H1 (cell line): ENCODE measurements around the gene ABCA13. TPM values are rescaled to one million over a fixed set of nuclear protein-coding genes. Genes with fewer than 3 reads are reported as not detected.

Source experiments
- CTCF ChIA-PET: fragments of 300-600 bp; sonication (Branson Sonifier 250); formaldehyde crosslinking; loops from one replicate; lab custom pipeline; 2021; ENCODE audit not compliant: partially characterized antibody; lab: Charles Lee
- POLR2A ChIA-PET: fragments of 300-600 bp; sonication (Branson Sonifier 250); formaldehyde crosslinking; loops from one replicate; lab custom pipeline; 2021; ENCODE audit warnings: inconsistent platforms; ENCODE audit not compliant: partially characterized antibody; lab: Charles Lee
- DNase-seq, 2 experiments: peaks; one replicate each; pipeline versions ENCODE4 v3.0.0 to v3.0.0-alpha.2; 2010 to 2022; ENCODE audit warnings: low spot score in 2 of 2, low read depth in 1 of 2, mixed read lengths in 1 of 2
- FAIRE-seq: peaks from 2 replicates; lab custom pipeline; 2011; peaks lifted over from hg19 to GRCh38; lab: Jason Lieb, UNC
- H2AFZ ChIP-seq: 2 replicates; pipeline ENCODE4 v1.8.1; 2012; ENCODE audit warnings: low read length, inconsistent platforms
- H2AK5ac ChIP-seq: 2 replicates; pipeline ENCODE4 v1.6.1; 2013; ENCODE audit warnings: low read depth, low read length
- H2BK120ac ChIP-seq: replicated peaks from 2 replicates; pipeline ENCODE3; 2013; ENCODE audit warnings: low read depth, low read length, inconsistent platforms
- H2BK12ac ChIP-seq: 2 replicates; pipeline ENCODE4 v1.6.1; 2013; ENCODE audit warnings: low read depth, low read length
- H2BK15ac ChIP-seq: 2 replicates; pipeline ENCODE4 v1.6.1; 2013; ENCODE audit warnings: low read length
- H2BK20ac ChIP-seq: 2 replicates; pipeline ENCODE4 v1.6.1; 2013; ENCODE audit warnings: low read length
- H2BK5ac ChIP-seq: 2 replicates; pipeline ENCODE4 v1.6.1; 2013; ENCODE audit warnings: low read depth, low read length
- H3K14ac ChIP-seq: 2 replicates; pipeline ENCODE4 v1.6.1; 2013; ENCODE audit warnings: inconsistent platforms; ENCODE audit not compliant: insufficient read length
- H3K18ac ChIP-seq: 2 replicates; pipeline ENCODE4 v1.6.1; 2013; ENCODE audit warnings: low read length; ENCODE audit errors: extremely low read depth
- H3K23ac ChIP-seq: 2 replicates; pipeline ENCODE4 v1.6.1; 2013; ENCODE audit warnings: inconsistent platforms; ENCODE audit not compliant: insufficient read length
- H3K23me2 ChIP-seq: 2 replicates; pipeline ENCODE4 v1.6.1; 2013; ENCODE audit warnings: low read depth, low read length
- H3K27ac ChIP-seq: 2 replicates; pipeline ENCODE4 v1.6.1; 2011; ENCODE audit warnings: low read depth, low read length, inconsistent platforms
- H3K27me3 ChIP-seq, 4 experiments: replicated peaks in 1 of 4; 1 replicate in 1 of 4; 2 replicates in 3 of 4; pipeline versions ENCODE4 v1.6.1 to v1.8.1; 2011 to 2013; ENCODE audit warnings: low read length in 3 of 4, mild to moderate bottlenecking in 3 of 4, inconsistent platforms in 2 of 4, mixed read lengths in 2 of 4, moderate library complexity in 1 of 4; ENCODE audit not compliant: control insufficient read depth in 3 of 4, insufficient read depth in 3 of 4; ENCODE audit errors: extremely low read depth in 1 of 4
- H3K36me3 ChIP-seq, 4 experiments: 2 replicates each; pipeline versions ENCODE4 v1.6.1 to v1.8.1; 2011 to 2013; ENCODE audit warnings: mild to moderate bottlenecking in 4 of 4, low read length in 3 of 4, moderate library complexity in 2 of 4, control low read depth in 1 of 4, inconsistent platforms in 1 of 4; ENCODE audit not compliant: insufficient read depth in 4 of 4, control insufficient read depth in 2 of 4
- H3K4ac ChIP-seq: replicated peaks from 2 replicates; pipeline ENCODE3; 2013; ENCODE audit warnings: low read length, low read depth, mixed read lengths, inconsistent platforms; ENCODE audit not compliant: insufficient read length
- H3K4me1 ChIP-seq, 4 experiments: replicated peaks in 1 of 4; 1 replicate in 1 of 4; 2 replicates in 3 of 4; pipeline versions ENCODE4 v1.6.1 to v1.8.1; 2011 to 2013; ENCODE audit warnings: low read length in 3 of 4, inconsistent platforms in 2 of 4, mixed read lengths in 1 of 4; ENCODE audit not compliant: insufficient read depth in 4 of 4, control insufficient read depth in 3 of 4
- H3K4me2 ChIP-seq, 2 experiments: 2 replicates each; pipeline versions ENCODE4 v1.6.1 to v1.8.1; 2011 to 2013; ENCODE audit warnings: low read depth in 2 of 2, low read length in 2 of 2, control low read depth in 1 of 2, inconsistent platforms in 1 of 2, mild to moderate bottlenecking in 1 of 2; ENCODE audit not compliant: insufficient read depth in 1 of 2
- H3K4me3 ChIP-seq, 4 experiments: fragments of 200-600, 300-600 bp in 1 of 4; sonication (generic), shearing (Covaris generic), sonication (Bioruptor Twin) in 1 of 4; 2 replicates each; pipeline versions ENCODE4 v1.5.1 to v1.8.1; 2011 to 2016; ENCODE audit warnings: low read length in 4 of 4, low read depth in 3 of 4, control low read depth in 2 of 4, inconsistent platforms in 2 of 4, mild to moderate bottlenecking in 2 of 4, mixed read lengths in 1 of 4, moderate library complexity in 1 of 4; ENCODE audit not compliant: insufficient read depth in 2 of 4; ENCODE audit errors: extremely low read depth in 1 of 4
- H3K56ac ChIP-seq: replicated peaks from 2 replicates; pipeline ENCODE3; 2013; ENCODE audit warnings: low read depth, mild to moderate bottlenecking, mixed read lengths, low read length, inconsistent platforms; ENCODE audit not compliant: insufficient read length
- H3K79me1 ChIP-seq: 2 replicates; pipeline ENCODE4 v1.6.1; 2013; ENCODE audit warnings: low read depth, low read length, control low read depth
- H3K79me2 ChIP-seq, 2 experiments: 2 replicates each; pipeline versions ENCODE4 v1.6.1 to v1.8.1; 2012 to 2013; ENCODE audit warnings: low read length in 2 of 2, mild to moderate bottlenecking in 2 of 2, inconsistent platforms in 1 of 2; ENCODE audit not compliant: insufficient read depth in 2 of 2, control insufficient read depth in 1 of 2
- H3K9ac ChIP-seq, 4 experiments: replicated peaks in 1 of 4; 1 replicate in 1 of 4; 2 replicates in 3 of 4; pipeline versions ENCODE4 v1.6.1 to v1.8.1; 2011 to 2013; ENCODE audit warnings: low read depth in 3 of 4, low read length in 3 of 4, control low read depth in 2 of 4, mild to moderate bottlenecking in 2 of 4, moderate library complexity in 2 of 4, inconsistent platforms in 1 of 4; ENCODE audit errors: extremely low read depth in 1 of 4
- H3K9me3 ChIP-seq, 2 experiments: 2 replicates each; pipeline versions ENCODE4 v1.6.1 to v1.8.1; 2012 to 2013; ENCODE audit warnings: mild to moderate bottlenecking in 2 of 2, moderate library complexity in 2 of 2, control low read depth in 1 of 2, inconsistent platforms in 1 of 2, low read depth in 1 of 2, low read length in 1 of 2, mixed read lengths in 1 of 2; ENCODE audit not compliant: insufficient read depth in 2 of 2
- H4K20me1 ChIP-seq, 2 experiments: replicated peaks in 1 of 2; 2 replicates each; pipeline versions ENCODE3 to v1.8.1; 2011 to 2013; ENCODE audit warnings: inconsistent platforms in 2 of 2, low read length in 2 of 2, mild to moderate bottlenecking in 1 of 2; ENCODE audit not compliant: insufficient read depth in 2 of 2, control insufficient read depth in 1 of 2
- H4K5ac ChIP-seq: 2 replicates; pipeline ENCODE4 v1.6.1; 2013; ENCODE audit warnings: low read length, low read depth, mixed read lengths, inconsistent platforms; ENCODE audit not compliant: insufficient read length
- H4K8ac ChIP-seq: 2 replicates; pipeline ENCODE4 v1.8.0; 2013; ENCODE audit warnings: mild to moderate bottlenecking, moderate library complexity, low read length, inconsistent platforms; ENCODE audit not compliant: insufficient read depth; ENCODE audit errors: extremely low read depth
- H4K91ac ChIP-seq: replicated peaks from 2 replicates; pipeline ENCODE3; 2013; ENCODE audit warnings: low read length, mixed read lengths, inconsistent platforms; ENCODE audit not compliant: insufficient read length
- BACH1 ChIP-seq: IDR thresholded peaks from 2 replicates; pipeline ENCODE4 v1.6.1; 2012; ENCODE audit warnings: low read length, improper control_type of control experiment
- CBX5 ChIP-seq: fragments of 300-800, 300-1000 bp; sonication (generic); IDR thresholded peaks from 2 replicates; pipeline ENCODE4 v1.7.1; 2016; ENCODE audit warnings: antibody characterized with exemption, low read length, low read depth
- CBX8 ChIP-seq: fragments of 300-800, 300-1000 bp; sonication (generic); IDR thresholded peaks from 2 replicates; pipeline ENCODE4 v1.7.1; 2016; ENCODE audit warnings: low read depth, low read length, borderline replicate concordance
- FOSL1 ChIP-seq: IDR thresholded peaks from 2 replicates; pipeline ENCODE4 v1.6.1; 2011; ENCODE audit warnings: mild to moderate bottlenecking, low read depth, low read length, moderate library complexity; ENCODE audit not compliant: insufficient read depth
- GABPA ChIP-seq: IDR thresholded peaks from 2 replicates; pipeline ENCODE4 v1.6.1; 2011; ENCODE audit warnings: mild to moderate bottlenecking, low read length, moderate library complexity, borderline replicate concordance; ENCODE audit not compliant: insufficient read depth
- PHF8 ChIP-seq: fragments of 200-600 bp; sonication (generic); conservative IDR thresholded peaks from 2 replicates; pipeline ENCODE4 v1.7.1; 2012; ENCODE audit warnings: low read depth, mild to moderate bottlenecking, inconsistent platforms, low read length, moderate library complexity
- POLR2AphosphoS5 ChIP-seq: IDR thresholded peaks from 2 replicates; pipeline ENCODE4 v1.6.1; 2011; ENCODE audit warnings: low read depth, low read length
- SAP30 ChIP-seq: fragments of 300-600 bp; sonication (generic); IDR thresholded peaks from 2 replicates; pipeline ENCODE4 v1.7.1; 2012; ENCODE audit warnings: low read length, moderate library complexity, mild to moderate bottlenecking, inconsistent platforms; ENCODE audit not compliant: insufficient read depth, insufficient replicate concordance
- SUZ12 ChIP-seq: fragments of 200-600 bp; sonication (generic); IDR thresholded peaks from 2 replicates; pipeline ENCODE4 v1.6.1; 2012; ENCODE audit warnings: mild to moderate bottlenecking, inconsistent platforms, low read length, moderate library complexity, mixed read lengths
- WGBS, 2 experiments: shearing (Covaris generic) in 1 of 2; methylation state at CpG; one replicate each; pipeline versions ENCODE4 v1.1.6 to v1.1.7; 2013 to 2015; ENCODE audit warnings: low lambda C conversion rate in 2 of 2, mixed read lengths in 2 of 2, inconsistent platforms in 1 of 2, low coverage in 1 of 2, missing lambda C conversion rate in 1 of 2; ENCODE audit not compliant: insufficient replicate concordance in 2 of 2, insufficient coverage in 1 of 2, insufficient read length in 1 of 2; ENCODE audit errors: extremely low coverage in 1 of 2, missing lambda C conversion rate in 1 of 2; 5-methylcytosine and 5-hydroxymethylcytosine counted together
- polyA plus RNA-seq, 7 experiments: library from polyadenylated mRNA; depleted of rRNA in 3 of 7; stranded (reverse) in 5 of 7; unstranded in 2 of 7; fragments of >200 nt in 5 of 7; fragments of 200-250 nt in 2 of 7; gene quantifications; 1 replicate in 5 of 7; 2 replicates in 1 of 7; 4 replicates in 1 of 7; pipeline versions ENCODE4 v1.2.1 to v1.2.3, GENCODE V29; 2011 to 2013; ENCODE audit warnings: missing spikeins in 2 of 7, mixed read lengths in 2 of 7
- total RNA-seq: library from RNA; stranded (reverse); fragmentation: NEBNext Ultra II Directional; extraction: Animal tissue kit (Norgen Biotek cat#: 25700); gene quantifications from 2 replicates; pipeline ENCODE4 v1.2.1, GENCODE V29; 2021

ABCA13 gene
- total and polyA plus RNA-seq, 2 of the 8 experiments (the other 6 are each of a cell fraction or from before 2014, with no cell fraction given), result 0.07 to 0.09 TPM

DNA sequence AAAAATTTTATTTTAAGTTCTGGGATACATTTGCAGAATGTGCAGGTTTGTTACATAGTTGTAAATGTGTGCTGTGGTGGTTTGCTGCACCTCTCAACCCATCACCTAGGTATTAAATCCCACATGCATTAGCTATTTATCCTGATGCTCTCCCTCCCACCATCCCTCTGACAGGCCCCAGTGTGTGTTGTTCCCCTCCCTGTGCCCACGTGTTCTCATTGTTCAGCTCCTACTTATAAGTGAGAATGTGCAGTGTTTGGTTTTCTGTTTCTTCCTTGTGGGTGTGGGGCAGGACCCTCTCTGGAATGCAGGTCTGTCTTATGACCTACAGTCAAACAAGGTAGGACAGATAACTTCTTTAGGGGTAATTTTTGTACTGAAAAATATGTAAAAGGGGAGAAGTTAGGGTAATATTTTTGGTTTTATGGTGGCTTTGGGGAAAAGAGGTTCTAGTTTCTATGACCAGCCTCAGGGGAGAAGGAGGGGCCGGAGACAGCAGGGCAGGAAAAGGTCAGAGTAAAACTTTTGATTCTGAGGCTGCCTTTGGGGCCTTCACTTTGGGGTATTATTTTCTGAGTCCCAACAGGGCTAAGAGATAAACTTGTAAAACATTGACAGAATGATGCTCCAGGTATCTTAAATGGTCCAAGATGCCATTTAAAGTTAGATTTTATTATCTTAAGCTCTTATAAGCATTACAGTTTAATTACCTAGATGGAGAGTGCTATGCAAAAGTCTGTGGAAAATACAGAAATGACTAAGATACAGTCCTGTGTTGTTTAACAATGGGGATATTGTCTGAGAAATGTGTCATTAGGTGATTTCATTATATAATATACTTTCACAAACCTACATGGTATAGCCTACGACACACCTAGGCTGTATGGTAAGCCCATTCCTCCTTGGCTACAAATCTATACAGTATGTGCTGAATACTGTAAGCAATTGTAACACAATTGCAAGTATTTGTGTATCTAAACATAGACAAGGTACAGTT is 354.8 kb downstream of the ABCA13 start:
- CTCF ChIA-PET, result interaction anchor here (0.5 kb wide), 2 partner anchors 54 to 587 kb away, joined by 3 read pairs; no protein-coding TSS in a partner anchor
- POLR2A ChIA-PET, result no interaction called here
- Histone ChIP-seq H3K27me3 (no peaks in the 10 kb centered on the region), H2BK5ac (no peak overlapping the region), H2AK5ac (no peak overlapping the region), H3K4me1 (peaks cover 0 to 4% (median 0%) of the 10 kb centered on the region in 4 experiments; a peak in 1 of 7 replicates), H4K5ac (no peak overlapping the region), H2AFZ (no peak overlapping the region), H3K79me2 (no peaks in the 10 kb centered on the region), H2BK15ac (no peak overlapping the region), H3K27ac (no peak overlapping the region), H3K4me2 (no peak overlapping the region), H4K91ac (no peak overlapping the region), H4K8ac (no peak overlapping the region), H3K23me2 (no peaks in the 10 kb centered on the region), H3K18ac (no peak overlapping the region), H2BK20ac (no peak overlapping the region), H3K56ac (no peak overlapping the region), H3K4ac (no peak overlapping the region), H3K9me3 (no peaks in the 10 kb centered on the region), H3K9ac (no peak overlapping the region), H3K14ac (no peak overlapping the region), H2BK12ac (no peak overlapping the region), H3K4me3 (no peak overlapping the region), H2BK120ac (no peak overlapping the region), H4K20me1 (no peaks in the 10 kb centered on the region), H3K36me3 (no peaks in the 10 kb centered on the region), H3K79me1 (no peaks in the 10 kb centered on the region), H3K23ac (no peak overlapping the region)
- DNase-seq (no peak), FAIRE-seq (no peak)
- WGBS, 2 experiments, result 82% methylated on average over 3 of the region's 3 CpGs; no CpG with 5 or more reads in 1 of the 2 experiments
- TF ChIP-seq FOSL1, result no peak
- no peak for TF ChIP-seq PHF8
- TF ChIP-seq SUZ12, result no peak
- TF ChIP-seq BACH1, result no peak
- no peak for TF ChIP-seq SAP30
- TF ChIP-seq CBX8, result no peak
- TF ChIP-seq POLR2AphosphoS5, result no peak
- no peak for TF ChIP-seq CBX5
- TF ChIP-seq GABPA, result no peak
